ENCODE measurements around the gene FCN2. TPM values are rescaled to one million over a fixed set of nuclear protein-coding genes. Genes with fewer than 3 reads are reported as not detected.

FCN2 gene
- total and polyA plus RNA-seq, 2 of the 4 experiments (the other 2 are of a cell fraction): not detected

DNA sequence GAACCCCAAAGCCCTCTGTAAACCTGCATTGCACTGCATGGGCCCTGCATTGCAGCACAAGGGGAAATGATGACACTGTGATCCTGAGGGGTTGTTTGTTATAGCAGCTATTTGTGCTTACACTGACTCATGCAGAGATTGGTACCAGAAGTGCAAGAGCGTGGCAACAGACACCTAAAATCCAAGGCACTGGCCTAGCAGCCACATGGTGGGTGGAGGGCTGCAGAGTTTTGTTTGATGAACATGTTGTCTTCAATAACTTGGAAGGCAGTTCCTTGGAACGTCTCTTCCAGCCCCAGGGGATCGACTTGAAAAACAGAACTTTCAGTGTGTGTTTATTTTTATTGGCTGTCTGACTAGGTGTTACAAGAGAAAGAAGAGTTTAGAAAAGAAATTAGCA, 14.5 kb downstream of the FCN2 start:
- no peak overlapping the region for H4K8ac ChIP-seq (ENCODE audit: low read depth in 2 of 2, low read length in 2 of 2)
- no peak; the same call in 1 of the 2 replicates for ATAC-seq (ENCODE audit: low read depth)
- DNase-seq: peak; percentile 12
- no peak overlapping the region for H2AK5ac ChIP-seq (ENCODE audit: low read depth, low read length)
- no peaks in the 10 kb centered on the region for H4K20me1 ChIP-seq (ENCODE audit: insufficient read depth, low read length)
- no peak overlapping the region for H2BK5ac ChIP-seq (ENCODE audit: low read depth, low read length, poor library complexity, severe bottlenecking)
- no peak overlapping the region for H2AFZ ChIP-seq (replicated peaks; ENCODE audit: low read length, poor library complexity)
- peaks cover 10% of the 10 kb centered on the region for H3K4me1 ChIP-seq (ENCODE audit: control insufficient read depth, insufficient read depth, low read length)
- ChIA-PET CTCF (no interaction called here), POLR2A (ENCODE audit: unreplicated experiment) (no interaction called here)
- no peak overlapping the region for H3K4me3 ChIP-seq (ENCODE audit: insufficient read depth, low read depth, low read length)
- no peak overlapping the region for H3K9ac ChIP-seq (ENCODE audit: low read depth, low read length)
- no peak overlapping the region for H3K4me2 ChIP-seq (ENCODE audit: low read depth, low read length)
- 0% methylated on average over 2 of the region's 3 CpGs; no CpG with 5 or more reads in 1 of the 2 experiments for WGBS, 2 experiments (ENCODE audit: extremely low coverage in 2 of 2, insufficient read length in 1 of 2)
- H3K27ac ChIP-seq (ENCODE audit: insufficient read depth, low read length): no peak overlapping the region
- H4K91ac ChIP-seq (ENCODE audit: insufficient read depth, low read depth, low read length): no peak overlapping the region
- no peak overlapping the region for H2BK120ac ChIP-seq (ENCODE audit: low read depth, low read length)
- H2AK9ac ChIP-seq (replicated peaks; ENCODE audit: low read depth, low read length, poor library complexity): no peak overlapping the region
- H4K5ac ChIP-seq (ENCODE audit: low read depth, low read length): no peak overlapping the region
- no peak overlapping the region for H3K56ac ChIP-seq (ENCODE audit: extremely low read depth, insufficient read depth, low read length)
- no peak overlapping the region for H2BK15ac ChIP-seq (ENCODE audit: low read depth, low read length)
- H3K9me3 ChIP-seq (ENCODE audit: control insufficient read depth, insufficient read depth, low read length): peaks cover 10% of the 10 kb centered on the region; the same call in 1 of the 2 replicates
- H3K14ac ChIP-seq (replicated peaks; ENCODE audit: low read depth, low read length): no peak overlapping the region
- peaks cover 19% of the 10 kb centered on the region for H3K27me3 ChIP-seq (ENCODE audit: control insufficient read depth, insufficient read depth, low read length)
- H3K23ac ChIP-seq (ENCODE audit: low read depth, low read length): no peak overlapping the region
- intact Hi-C loops (cut with micrococcal nuclease): no loop called here
- no peaks in the 10 kb centered on the region for H3K36me3 ChIP-seq (ENCODE audit: control insufficient read depth, insufficient read depth, low read length)
- no peak overlapping the region for H3K18ac ChIP-seq (ENCODE audit: low read depth, low read length)
- no peak overlapping the region for H2BK20ac ChIP-seq (ENCODE audit: low read depth, low read length)
- H3K4ac ChIP-seq (ENCODE audit: low read depth, low read length): no peak overlapping the region
- H3K9me1 ChIP-seq (ENCODE audit: insufficient read depth, low read length): no peaks in the 10 kb centered on the region
- BruUV-seq (replicated peaks): no TSS peak
- TF ChIP-seq MAFK (IDR thresholded peaks at IDR 0.05; ENCODE audit: low read depth, low read length): no peak
- no peak for TF ChIP-seq USF2 (IDR thresholded peaks at IDR 0.05; ENCODE audit: low read depth, low read length)
- TF ChIP-seq RAD21 (IDR thresholded peaks at IDR 0.05; ENCODE audit: low read length): no peak
- TF ChIP-seq, protein P1, sequence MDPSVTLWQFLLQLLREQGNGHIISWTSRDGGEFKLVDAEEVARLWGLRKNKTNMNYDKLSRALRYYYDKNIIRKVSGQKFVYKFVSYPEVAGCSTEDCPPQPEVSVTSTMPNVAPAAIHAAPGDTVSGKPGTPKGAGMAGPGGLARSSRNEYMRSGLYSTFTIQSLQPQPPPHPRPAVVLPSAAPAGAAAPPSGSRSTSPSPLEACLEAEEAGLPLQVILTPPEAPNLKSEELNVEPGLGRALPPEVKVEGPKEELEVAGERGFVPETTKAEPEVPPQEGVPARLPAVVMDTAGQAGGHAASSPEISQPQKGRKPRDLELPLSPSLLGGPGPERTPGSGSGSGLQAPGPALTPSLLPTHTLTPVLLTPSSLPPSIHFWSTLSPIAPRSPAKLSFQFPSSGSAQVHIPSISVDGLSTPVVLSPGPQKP (IDR thresholded peaks at IDR 0.05; ENCODE audit: borderline replicate concordance, low read depth, low read length): no peak
- no peak for TF ChIP-seq POLR2A (IDR thresholded peaks at IDR 0.05; ENCODE audit: low read depth, low read length)
- TF ChIP-seq, protein P2, sequence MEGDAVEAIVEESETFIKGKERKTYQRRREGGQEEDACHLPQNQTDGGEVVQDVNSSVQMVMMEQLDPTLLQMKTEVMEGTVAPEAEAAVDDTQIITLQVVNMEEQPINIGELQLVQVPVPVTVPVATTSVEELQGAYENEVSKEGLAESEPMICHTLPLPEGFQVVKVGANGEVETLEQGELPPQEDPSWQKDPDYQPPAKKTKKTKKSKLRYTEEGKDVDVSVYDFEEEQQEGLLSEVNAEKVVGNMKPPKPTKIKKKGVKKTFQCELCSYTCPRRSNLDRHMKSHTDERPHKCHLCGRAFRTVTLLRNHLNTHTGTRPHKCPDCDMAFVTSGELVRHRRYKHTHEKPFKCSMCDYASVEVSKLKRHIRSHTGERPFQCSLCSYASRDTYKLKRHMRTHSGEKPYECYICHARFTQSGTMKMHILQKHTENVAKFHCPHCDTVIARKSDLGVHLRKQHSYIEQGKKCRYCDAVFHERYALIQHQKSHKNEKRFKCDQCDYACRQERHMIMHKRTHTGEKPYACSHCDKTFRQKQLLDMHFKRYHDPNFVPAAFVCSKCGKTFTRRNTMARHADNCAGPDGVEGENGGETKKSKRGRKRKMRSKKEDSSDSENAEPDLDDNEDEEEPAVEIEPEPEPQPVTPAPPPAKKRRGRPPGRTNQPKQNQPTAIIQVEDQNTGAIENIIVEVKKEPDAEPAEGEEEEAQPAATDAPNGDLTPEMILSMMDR (conservative IDR thresholded peaks at IDR 0.05; ENCODE audit: low read depth, low read length): no peak
- no peak for TF ChIP-seq RFX5 (IDR thresholded peaks at IDR 0.05; ENCODE audit: low read depth, low read length)
- TF ChIP-seq RCOR1 (IDR thresholded peaks at IDR 0.05; ENCODE audit: insufficient replicate concordance, low read length): no peak
- TF ChIP-seq SMC3 (IDR thresholded peaks at IDR 0.05; ENCODE audit: low read depth, low read length): no peak
- no peak for TF ChIP-seq MAZ (IDR thresholded peaks at IDR 0.05; ENCODE audit: borderline replicate concordance, low read depth, low read length)
- TF ChIP-seq BHLHE40 (IDR thresholded peaks at IDR 0.05; ENCODE audit: low read depth, low read length): no peak
- TF ChIP-seq MXI1 (IDR thresholded peaks at IDR 0.05; ENCODE audit: borderline replicate concordance, low read depth, low read length): no peak
- no peak for TF ChIP-seq NFE2L2 (IDR thresholded peaks at IDR 0.05; ENCODE audit: low read depth, low read length)
- TF ChIP-seq CEBPB (IDR thresholded peaks at IDR 0.05; ENCODE audit: low read depth, low read length): no peak
- in situ Hi-C loops (cut with MboI; ENCODE audit: low sequenced_read_pairs): no loop called here
- H3K79me1 ChIP-seq (ENCODE audit: low read depth in 1 of 2, low read length in 2 of 2): no peaks in the 10 kb centered on the region
- dilution Hi-C loops (cut with HindIII; ENCODE audit: low sequenced_read_pairs, unreplicated experiment): no loop called here

Measured in IMR-90 (cell line).